Measurements from ENCODE around the gene IRF6.

DNA sequence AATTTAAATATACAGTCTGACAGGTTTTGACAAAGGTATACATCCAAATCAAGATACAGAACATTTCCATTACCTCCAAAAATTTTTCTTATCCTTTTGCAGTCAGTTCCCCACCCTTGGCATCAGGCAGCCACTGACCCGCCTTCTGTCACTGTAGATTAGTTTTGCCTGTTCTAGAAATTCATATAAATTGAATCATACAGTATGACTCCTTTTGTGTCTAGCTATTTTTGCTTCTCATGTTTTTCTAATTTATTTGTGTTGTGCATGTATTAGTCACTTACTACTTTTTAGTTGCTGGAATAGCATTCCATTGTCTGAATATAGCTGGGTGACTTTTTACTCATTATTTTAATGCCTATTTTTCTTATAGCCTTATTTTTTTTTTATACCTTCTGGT lies 25.7 kb upstream of the IRF6 start:
- TF ChIP-seq POLR2AphosphoS5 (IDR thresholded peaks at IDR 0.05; ENCODE audit: low read depth, low read length) (no peak), POLR2A (IDR thresholded peaks at IDR 0.05; ENCODE audit: low read depth, low read length) (no peak), TAF1 (IDR thresholded peaks at IDR 0.05; ENCODE audit: low read depth, low read length) (no peak), POU2F2 (IDR thresholded peaks at IDR 0.05; ENCODE audit: low read depth, low read length) (no peak), PAX5 (IDR thresholded peaks at IDR 0.05; ENCODE audit: insufficient read depth, low read length, severe bottlenecking) (no peak)
